ENCODE measurements around the gene FUT9.

DNA sequence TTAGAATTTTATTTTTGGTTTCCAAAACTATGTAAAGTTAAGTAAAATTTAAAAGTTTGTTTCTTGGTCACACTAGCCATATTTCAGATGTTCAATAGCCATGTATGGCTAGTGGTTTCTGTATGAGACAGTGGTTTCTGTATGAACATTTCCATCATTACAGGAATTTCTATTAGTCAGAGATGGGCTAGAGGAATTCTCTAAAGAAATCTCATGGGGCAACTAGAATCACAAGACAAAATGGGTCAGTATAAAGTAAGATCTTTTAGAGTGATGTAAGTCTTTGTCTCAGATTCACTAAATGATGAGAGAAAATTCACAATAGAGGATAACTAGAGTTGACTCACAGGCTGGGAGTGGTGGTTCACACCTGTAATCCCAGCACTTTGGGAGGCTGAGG is 149.0 kb downstream of the FUT9 start:
- TF ChIP-seq, protein P1, sequence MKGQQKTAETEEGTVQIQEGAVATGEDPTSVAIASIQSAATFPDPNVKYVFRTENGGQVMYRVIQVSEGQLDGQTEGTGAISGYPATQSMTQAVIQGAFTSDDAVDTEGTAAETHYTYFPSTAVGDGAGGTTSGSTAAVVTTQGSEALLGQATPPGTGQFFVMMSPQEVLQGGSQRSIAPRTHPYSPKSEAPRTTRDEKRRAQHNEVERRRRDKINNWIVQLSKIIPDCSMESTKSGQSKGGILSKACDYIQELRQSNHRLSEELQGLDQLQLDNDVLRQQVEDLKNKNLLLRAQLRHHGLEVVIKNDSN (IDR thresholded peaks at IDR 0.05), result no peak
- TF ChIP-seq RAD21 (IDR thresholded peaks at IDR 0.05; ENCODE audit: low read depth), result no peak
